ENCODE measurements around the gene FOXP1.
"Not testable (repeated sequence)": the region's sequence is repeated elsewhere in the genome, so short reads cannot be mapped to it uniquely, and the experiment has no call there.

The FOXP1 gene

DNA sequence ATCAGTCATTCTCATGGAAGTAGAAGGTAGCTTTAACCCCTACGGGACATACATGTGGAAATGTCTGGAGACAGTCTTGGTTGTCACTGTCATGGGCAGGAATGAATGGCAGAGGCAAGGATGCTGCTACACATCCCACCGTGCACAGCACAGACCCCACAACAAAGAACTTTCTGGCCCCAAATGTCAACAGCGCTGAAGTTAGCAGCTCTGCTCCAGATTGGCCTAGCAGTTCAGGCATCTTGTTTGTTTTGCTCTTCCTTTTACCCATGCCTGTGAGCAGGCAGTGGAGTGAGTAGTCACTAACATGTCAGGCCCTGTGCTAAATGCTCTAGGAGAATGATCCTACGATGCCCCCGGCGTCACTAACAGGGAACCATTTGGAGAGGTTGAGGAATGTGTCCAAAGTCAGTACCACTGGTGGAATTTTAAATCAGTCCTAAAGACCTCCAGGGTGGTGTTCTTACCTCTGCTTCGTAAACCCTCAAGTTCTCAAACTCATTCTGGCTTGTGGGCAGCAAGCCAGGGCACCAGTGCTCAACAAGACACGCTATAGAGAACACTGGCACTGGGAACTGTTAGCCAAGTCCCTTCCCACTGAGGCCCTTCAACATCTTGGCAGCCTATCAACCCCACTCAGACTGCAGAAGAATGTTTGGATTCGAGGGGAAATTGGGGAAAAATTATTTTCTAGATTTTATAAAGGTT, 142.2 kb downstream of the FOXP1 start:
- Mint-ChIP-seq H3K4me1 (peaks cover 6% of the 10 kb centered on the region), H3K4me3 (no peak overlapping the region), H3K36me3 (ENCODE audit: low read depth) (peaks cover 11% of the 10 kb centered on the region), H3K27me3 (ENCODE audit: low read depth) (peaks cover 3% of the 10 kb centered on the region), H3K27ac (no peak overlapping the region), H3K9me3 (peaks cover under 1% of the 10 kb centered on the region)
- TF ChIP-seq, protein P1, sequence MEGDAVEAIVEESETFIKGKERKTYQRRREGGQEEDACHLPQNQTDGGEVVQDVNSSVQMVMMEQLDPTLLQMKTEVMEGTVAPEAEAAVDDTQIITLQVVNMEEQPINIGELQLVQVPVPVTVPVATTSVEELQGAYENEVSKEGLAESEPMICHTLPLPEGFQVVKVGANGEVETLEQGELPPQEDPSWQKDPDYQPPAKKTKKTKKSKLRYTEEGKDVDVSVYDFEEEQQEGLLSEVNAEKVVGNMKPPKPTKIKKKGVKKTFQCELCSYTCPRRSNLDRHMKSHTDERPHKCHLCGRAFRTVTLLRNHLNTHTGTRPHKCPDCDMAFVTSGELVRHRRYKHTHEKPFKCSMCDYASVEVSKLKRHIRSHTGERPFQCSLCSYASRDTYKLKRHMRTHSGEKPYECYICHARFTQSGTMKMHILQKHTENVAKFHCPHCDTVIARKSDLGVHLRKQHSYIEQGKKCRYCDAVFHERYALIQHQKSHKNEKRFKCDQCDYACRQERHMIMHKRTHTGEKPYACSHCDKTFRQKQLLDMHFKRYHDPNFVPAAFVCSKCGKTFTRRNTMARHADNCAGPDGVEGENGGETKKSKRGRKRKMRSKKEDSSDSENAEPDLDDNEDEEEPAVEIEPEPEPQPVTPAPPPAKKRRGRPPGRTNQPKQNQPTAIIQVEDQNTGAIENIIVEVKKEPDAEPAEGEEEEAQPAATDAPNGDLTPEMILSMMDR (IDR thresholded peaks at IDR 0.05; ENCODE audit: unreplicated experiment in 3 of 3), result no peak

DNA sequence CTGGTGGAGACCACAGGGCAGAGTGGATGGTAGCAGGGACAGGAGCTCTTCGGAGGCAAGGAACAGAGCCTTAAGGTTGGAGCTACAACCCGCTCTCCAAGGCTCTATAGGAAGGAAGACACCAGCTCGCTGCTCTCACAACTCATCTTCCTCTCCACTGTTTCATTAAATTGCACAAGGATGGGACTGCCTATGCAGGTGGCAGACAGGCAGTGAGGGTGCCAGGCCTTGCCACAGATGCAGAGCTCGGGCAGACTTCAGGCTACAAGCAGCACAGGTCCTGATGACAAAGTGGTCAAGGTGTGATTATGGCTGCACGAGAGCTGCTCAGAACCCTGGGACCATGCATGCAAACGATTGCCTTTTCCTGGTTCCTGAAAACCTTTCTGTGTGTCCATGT, 144.6 kb downstream of the FOXP1 start:
- TF ChIP-seq, protein P1 (IDR thresholded peaks at IDR 0.05; ENCODE audit: unreplicated experiment in 3 of 3), result no peak
- Mint-ChIP-seq H3K27ac (no peak overlapping the region), H3K36me3 (ENCODE audit: low read depth) (peaks cover 24% of the 10 kb centered on the region), H3K9me3 (peaks cover 13% of the 10 kb centered on the region), H3K4me1 (peaks cover 13% of the 10 kb centered on the region), H3K4me3 (no peak overlapping the region), H3K27me3 (ENCODE audit: low read depth) (peaks cover under 1% of the 10 kb centered on the region)

DNA sequence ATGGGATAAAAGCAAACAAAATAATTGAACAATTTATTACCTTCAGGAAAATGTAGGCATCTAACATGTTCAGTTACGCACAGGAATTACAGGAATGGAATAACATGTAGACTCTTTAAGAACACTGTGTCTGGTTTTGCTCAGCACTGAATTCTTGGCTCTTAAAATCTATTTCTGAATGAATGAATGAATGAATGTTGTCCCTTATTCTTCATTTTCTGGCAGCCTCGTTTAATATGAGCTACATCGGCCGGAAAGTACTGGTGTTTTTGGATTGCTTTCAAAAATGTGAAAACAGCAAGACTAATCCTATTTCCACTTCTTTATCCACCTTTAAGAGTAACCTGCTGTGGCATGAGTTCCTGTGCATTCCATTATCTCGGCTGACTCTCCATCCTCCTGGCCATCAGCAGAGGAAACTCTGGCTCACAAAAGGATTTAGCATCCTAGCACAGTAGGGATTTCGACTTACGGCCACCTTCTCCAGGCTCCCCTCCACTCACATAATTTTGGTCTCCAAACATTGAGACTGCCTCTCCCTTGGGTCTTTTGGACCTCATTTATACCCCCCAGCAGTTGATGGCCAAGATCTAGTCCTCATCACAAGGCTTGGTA, 145.3 kb downstream of the FOXP1 start:
- Mint-ChIP-seq H3K36me3 (ENCODE audit: low read depth) (peaks cover 24% of the 10 kb centered on the region), H3K27ac (no peak overlapping the region), H3K9me3 (peaks cover 13% of the 10 kb centered on the region), H3K27me3 (ENCODE audit: low read depth) (peaks cover 6% of the 10 kb centered on the region), H3K4me1 (peaks cover 20% of the 10 kb centered on the region), H3K4me3 (no peak overlapping the region)
- TF ChIP-seq, protein P1 (IDR thresholded peaks at IDR 0.05; ENCODE audit: unreplicated experiment in 3 of 3), result no peak

DNA sequence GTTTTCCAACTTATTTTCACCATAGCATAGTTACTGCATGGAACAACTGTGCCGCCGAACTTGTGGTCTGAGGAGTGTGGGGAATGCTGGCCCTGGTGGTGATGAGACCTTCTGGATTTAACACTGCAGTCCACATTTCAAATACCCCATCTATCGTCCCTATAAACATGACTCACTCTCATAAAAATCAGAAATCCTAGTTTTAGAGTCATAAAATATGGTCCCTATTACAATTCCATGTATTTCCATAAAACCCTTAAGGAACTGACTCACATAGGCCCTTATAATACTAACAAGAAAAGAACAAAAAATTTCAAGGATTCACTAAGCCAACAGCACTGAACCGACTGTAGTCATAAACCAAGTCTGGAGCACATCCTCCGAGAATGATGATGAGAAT, 147.2 kb downstream of the FOXP1 start:
- Mint-ChIP-seq H3K4me3 (no peak overlapping the region), H3K27me3 (ENCODE audit: low read depth) (peaks cover 6% of the 10 kb centered on the region), H3K36me3 (ENCODE audit: low read depth) (peaks cover 24% of the 10 kb centered on the region), H3K27ac (no peak overlapping the region), H3K4me1 (peaks cover 17% of the 10 kb centered on the region), H3K9me3 (peaks cover 13% of the 10 kb centered on the region)
- TF ChIP-seq, protein P1 (IDR thresholded peaks at IDR 0.05; ENCODE audit: unreplicated experiment in 3 of 3), result no peak

DNA sequence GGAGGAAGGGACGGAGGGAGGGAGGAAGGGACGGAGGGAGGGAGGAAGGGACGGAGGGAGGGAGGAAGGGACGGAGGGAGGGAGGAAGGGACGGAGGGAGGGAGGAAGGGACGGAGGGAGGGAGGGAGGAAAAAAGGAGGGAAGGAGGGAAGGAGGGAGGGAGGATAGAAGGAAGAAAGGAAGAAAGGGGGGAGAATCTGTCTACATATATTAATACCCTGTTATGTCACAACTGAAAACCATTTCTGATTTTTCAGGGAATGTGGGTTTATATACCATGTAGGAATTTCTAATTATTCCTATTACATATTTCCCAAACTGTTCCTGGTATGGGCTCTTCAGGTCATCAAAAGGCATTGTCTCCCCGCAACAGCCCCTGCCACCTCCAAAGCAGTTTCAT, 147.7 kb downstream of the FOXP1 start:
- Mint-ChIP-seq H3K4me1 (peaks cover 17% of the 10 kb centered on the region), H3K36me3 (ENCODE audit: low read depth) (peaks cover 24% of the 10 kb centered on the region), H3K9me3 (peaks cover 13% of the 10 kb centered on the region)
- not testable (repeated sequence) for H3K27ac Mint-ChIP-seq; H3K4me3 Mint-ChIP-seq; H3K27me3 Mint-ChIP-seq (ENCODE audit: low read depth)

DNA sequence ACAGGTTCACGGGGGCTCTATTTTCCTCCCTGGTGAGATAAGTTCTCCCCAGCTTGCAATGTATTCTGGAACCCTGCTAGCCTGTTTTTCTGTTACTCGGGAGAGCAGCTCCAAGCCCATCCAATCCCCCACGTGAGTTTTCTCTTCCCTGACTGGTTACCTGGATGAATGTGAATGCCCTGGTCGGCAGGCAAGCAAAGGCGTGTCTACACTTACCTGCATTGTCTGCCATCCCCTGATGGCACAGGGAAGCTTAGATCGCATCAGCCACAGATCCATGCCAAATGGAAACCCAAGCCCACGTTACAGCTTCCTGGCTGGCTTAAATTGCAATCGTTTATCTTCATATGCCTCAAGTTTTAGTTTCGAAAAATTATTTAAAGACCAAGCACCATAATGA, 149.9 kb downstream of the FOXP1 start:
- no peak overlapping the region for H3K27ac Mint-ChIP-seq
- peaks cover 6% of the 10 kb centered on the region for H3K27me3 Mint-ChIP-seq (ENCODE audit: low read depth)
- peaks cover 13% of the 10 kb centered on the region for H3K9me3 Mint-ChIP-seq
- H3K4me1 Mint-ChIP-seq, result peaks cover 27% of the 10 kb centered on the region
- TF ChIP-seq, protein P1 (IDR thresholded peaks at IDR 0.05; ENCODE audit: unreplicated experiment in 3 of 3), result no peak
- H3K4me3 Mint-ChIP-seq, result no peak overlapping the region
- peaks cover 24% of the 10 kb centered on the region for H3K36me3 Mint-ChIP-seq (ENCODE audit: low read depth)
